ENCODE results near the gene SIPA1.

SIPA1 gene

GRCh38 chr11:65637794-65638419, at the start of gene SIPA1:
Gene SIPA1 (plus strand): TSS chr11:65638101. CDS start chr11:65640922, 2,821 bp downstream.
- peak; percentile 49 to 61 for DNase-seq (ENCODE audit: low read depth in 2 of 2)

- DNase-seq (ENCODE audit: low read depth in 2 of 2), result peak in 1 of 2 donors; percentile 52
These were observed 49.5 kb upstream of the SIPA1 start for GRCh38 chr11:65588199-65589054.

GRCh38 chr11:65589444-65590239, 48.3 kb upstream of the SIPA1 start:
- DNase-seq (ENCODE audit: low read depth in 2 of 2), result no peak

GRCh38 chr11:65590240-65590738, 47.6 kb upstream of the SIPA1 start:
- no peak for DNase-seq (ENCODE audit: low read depth in 2 of 2)

- no peak for DNase-seq (ENCODE audit: low read depth in 2 of 2)
These were observed 45.7 kb upstream of the SIPA1 start for GRCh38 chr11:65591939-65592857.

GRCh38 chr11:65592858-65593517, 44.9 kb upstream of the SIPA1 start:
- DNase-seq (ENCODE audit: low read depth in 2 of 2), result no peak

GRCh38 chr11:65593518-65594414, 44.1 kb upstream of the SIPA1 start:
- DNase-seq (ENCODE audit: low read depth in 2 of 2), result no peak

GRCh38 chr11:65595131-65595530, 42.8 kb upstream of the SIPA1 start:
- DNase-seq (ENCODE audit: low read depth in 2 of 2), result no peak

GRCh38 chr11:65595543-65596281, 42.2 kb upstream of the SIPA1 start, which contains the start of gene KCNK7:
Gene KCNK7 (minus strand): TSS chr11:65595800. CDS start chr11:65595772, 28 bp downstream.
- no peak for DNase-seq (ENCODE audit: low read depth in 2 of 2)

GRCh38 chr11:65596520-65596919, 41.4 kb upstream of the SIPA1 start:
- no peak for DNase-seq (ENCODE audit: low read depth in 2 of 2)

- no peak for DNase-seq (ENCODE audit: low read depth in 2 of 2)
These were observed 39.6 kb upstream of the SIPA1 start for GRCh38 chr11:65598258-65598699.

GRCh38 chr11:65599216-65599954, 38.5 kb upstream of the SIPA1 start:
- no peak for DNase-seq (ENCODE audit: low read depth in 2 of 2)

GRCh38 chr11:65599955-65600246, 38.0 kb upstream of the SIPA1 start:
- no peak for DNase-seq (ENCODE audit: low read depth in 2 of 2)

- no peak for DNase-seq (ENCODE audit: low read depth in 2 of 2)
These were observed 33.6 kb upstream of the SIPA1 start for GRCh38 chr11:65604258-65604657.

- DNase-seq (ENCODE audit: low read depth in 2 of 2), result no peak
These were observed 30.9 kb upstream of the SIPA1 start for GRCh38 chr11:65606876-65607613.

- no peak for DNase-seq (ENCODE audit: low read depth in 2 of 2)
These were observed 30.1 kb upstream of the SIPA1 start for GRCh38 chr11:65607614-65608426.
